GM21526 (cell line): ENCODE data around the gene OXA1L.
A peak's percentile ranks its signal among the peaks of the same experiment; 100 is the strongest.
"Not testable (repeated sequence)": the region's sequence is repeated elsewhere in the genome, so short reads cannot be mapped to it uniquely, and the experiment has no call there.

Experiments used
- ATAC-seq: cut with Tn5 transposase; IDR thresholded peaks from one replicate; pipeline ENCODE4 v1.9.1; 2021; ENCODE audit warnings: moderate library complexity; ENCODE audit not compliant: unreplicated experiment, low FRiP score

The OXA1L gene

GRCh38 chr14:22767323-22767589, 768 bp downstream of the OXA1L start:
- no peak for ATAC-seq

GRCh38 chr14:22768947-22769346, 2.5 kb downstream of the OXA1L start:
- no peak for ATAC-seq

- no peak for ATAC-seq
These were observed 2.9 kb downstream of the OXA1L start for GRCh38 chr14:22769369-22769768.

GRCh38 chr14:22770481-22771187, 4.1 kb downstream of the OXA1L start:
- ATAC-seq: no peak

- ATAC-seq: no peak
These were observed 6.2 kb downstream of the OXA1L start for GRCh38 chr14:22772725-22773124.

- ATAC-seq: no peak
These were observed 6.9 kb downstream of the OXA1L start for GRCh38 chr14:22773162-22774010.

- no peak for ATAC-seq
These were observed 7.7 kb downstream of the OXA1L start for GRCh38 chr14:22774011-22774706.

GRCh38 chr14:22776215-22776614, 9.7 kb downstream of the OXA1L start:
- ATAC-seq: no peak

GRCh38 chr14:22776849-22777248, 10.4 kb downstream of the OXA1L start:
- not testable (repeated sequence) for ATAC-seq

GRCh38 chr14:22778084-22778483, 11.6 kb downstream of the OXA1L start:
- no peak for ATAC-seq

GRCh38 chr14:22780105-22780679, 13.7 kb downstream of the OXA1L start:
- no peak for ATAC-seq

- no peak for ATAC-seq
These were observed 14.4 kb downstream of the OXA1L start for GRCh38 chr14:22780941-22781300.

- ATAC-seq: no peak
These were observed 15.0 kb downstream of the OXA1L start for GRCh38 chr14:22781301-22781991.

- ATAC-seq: no peak
These were observed 20.2 kb downstream of the OXA1L start for GRCh38 chr14:22786685-22787084.

GRCh38 chr14:22791301-22791700, 24.8 kb downstream of the OXA1L start:
- no peak for ATAC-seq

GRCh38 chr14:22792158-22792557, 25.7 kb downstream of the OXA1L start:
- no peak for ATAC-seq

GRCh38 chr14:22793550-22793949, 27.1 kb downstream of the OXA1L start:
- ATAC-seq: not testable (repeated sequence)

- no peak for ATAC-seq
These were observed 27.5 kb downstream of the OXA1L start for GRCh38 chr14:22793976-22794375.

- ATAC-seq: peak; percentile 55
These were observed 28.1 kb downstream of the OXA1L start for GRCh38 chr14:22794551-22794951.

- no peak for ATAC-seq
These were observed 29.7 kb downstream of the OXA1L start for GRCh38 chr14:22796087-22796707.
